OCI-LY7 (cell line): ENCODE data around the gene KRTAP5-2. TPM values are rescaled to one million over a fixed set of nuclear protein-coding genes. Genes with fewer than 3 reads are reported as not detected.

Source experiments
- BruUV-seq: library from RNA; stranded (reverse); fragments of 400-500 nt; replicated peaks from 2 replicates; lab custom pipeline; 2021; lab: Mats Ljungman, UMichigan
- CTCF ChIA-PET: fragments of 300-600 bp; sonication (Branson Sonifier 250); formaldehyde crosslinking; loops from one replicate; lab custom pipeline; 2022; ENCODE audit warnings: antibody characterized with exemption; ENCODE audit not compliant: unreplicated experiment; lab: Charles Lee
- POLR2A ChIA-PET: fragments of 300-600 bp; sonication (Branson Sonifier 250); formaldehyde crosslinking; loops from one replicate; lab custom pipeline; 2022; ENCODE audit warnings: antibody characterized with exemption; lab: Charles Lee
- DNase-seq: peaks from one replicate; pipeline ENCODE4 v3.0.0-alpha.2; 2015; ENCODE audit warnings: low spot score
- H2AFZ ChIP-seq: fragments of 200-600 bp; sonication (generic), shearing (Covaris generic); 2 replicates; pipeline ENCODE4 v1.6.1; 2014; ENCODE audit warnings: mild to moderate bottlenecking, antibody characterized with exemption, low read length, moderate library complexity
- H3K27ac ChIP-seq: fragments of 200-600 bp; sonication (generic); 2 replicates; pipeline ENCODE4 v1.5.1; 2014; ENCODE audit warnings: mixed run types, low read depth, mild to moderate bottlenecking, moderate library complexity, low read length, inconsistent platforms; ENCODE audit not compliant: poor library complexity, severe bottlenecking
- H3K36me3 ChIP-seq: fragments of 200-600 bp; sonication (generic); 2 replicates; pipeline ENCODE4 v1.6.1; 2014; ENCODE audit warnings: mild to moderate bottlenecking, antibody characterized with exemption, low read length, moderate library complexity, mixed read lengths; ENCODE audit not compliant: insufficient read depth
- H3K4me1 ChIP-seq: fragments of 200-600 bp; sonication (generic); 2 replicates; pipeline ENCODE4 v1.5.1; 2014; ENCODE audit warnings: mild to moderate bottlenecking, low read length; ENCODE audit not compliant: insufficient read depth, poor library complexity, severe bottlenecking
- H3K4me2 ChIP-seq: fragments of 200-600 bp; sonication (generic); 2 replicates; pipeline ENCODE4 v1.6.1; 2014; ENCODE audit warnings: mild to moderate bottlenecking, low read length
- H3K4me3 ChIP-seq: fragments of 200-600 bp; sonication (generic); 2 replicates; pipeline ENCODE4 v1.5.1; 2014; ENCODE audit warnings: mild to moderate bottlenecking, low read depth, low read length; ENCODE audit not compliant: poor library complexity, severe bottlenecking
- H3K79me2 ChIP-seq: fragments of 200-600 bp; sonication (generic); 2 replicates; pipeline ENCODE4 v1.6.1; 2016; ENCODE audit warnings: low read depth, mild to moderate bottlenecking, low read length, moderate library complexity, mixed read lengths; ENCODE audit not compliant: insufficient read depth
- H3K9me2 ChIP-seq: fragments of 200-600 bp; sonication (generic); 2 replicates; pipeline ENCODE4 v1.6.1; 2016; ENCODE audit warnings: mild to moderate bottlenecking, low read length, mixed read lengths; ENCODE audit not compliant: insufficient read depth
- H3K9me3 ChIP-seq: fragments of 200-600 bp; sonication (generic); 2 replicates; pipeline ENCODE4 v1.6.1; 2014; ENCODE audit warnings: mild to moderate bottlenecking, mixed run types, low read length, mixed read lengths
- H4K20me1 ChIP-seq: fragments of 200-600 bp; sonication (generic); 2 replicates; pipeline ENCODE4 v1.6.1; 2014; ENCODE audit warnings: mild to moderate bottlenecking, antibody characterized with exemption, low read length, moderate library complexity, mixed read lengths; ENCODE audit not compliant: insufficient read depth
- EZH2phosphoT487 ChIP-seq: fragments of 200-600 bp; sonication (generic); IDR thresholded peaks from 2 replicates; pipeline ENCODE4 v1.6.1; 2018; ENCODE audit warnings: low read depth, borderline replicate concordance, mild to moderate bottlenecking, mixed run types, antibody characterized with exemption, low read length, moderate library complexity, mixed read lengths
- intact Hi-C: fragments of 100-400 bp; cut with micrococcal nuclease; formaldehyde crosslinking; loops from one replicate; pipeline ENCODE4 v1.10.0; 2022; ENCODE audit not compliant: unreplicated experiment
- total RNA-seq, 2 experiments: library from RNA; depleted of rRNA in 1 of 2; stranded (reverse); fragments of >200 nt in 1 of 2; shearing (Covaris generic) in 1 of 2; gene quantifications; 2 replicates each; pipeline ENCODE4 v1.2.3, GENCODE V29; 2014 to 2022
- TF ChIP-seq, protein P1 (sequence below): fragments of 200-600 bp; sonication (generic); conservative IDR thresholded peaks from 2 replicates; pipeline ENCODE4 v1.5.1; 2014; ENCODE audit warnings: mild to moderate bottlenecking, antibody characterized with exemption, low read length, moderate library complexity, mixed read lengths

Gene KRTAP5-2
- total RNA-seq, 2 experiments from 2014 or later = not detected

DNA sequence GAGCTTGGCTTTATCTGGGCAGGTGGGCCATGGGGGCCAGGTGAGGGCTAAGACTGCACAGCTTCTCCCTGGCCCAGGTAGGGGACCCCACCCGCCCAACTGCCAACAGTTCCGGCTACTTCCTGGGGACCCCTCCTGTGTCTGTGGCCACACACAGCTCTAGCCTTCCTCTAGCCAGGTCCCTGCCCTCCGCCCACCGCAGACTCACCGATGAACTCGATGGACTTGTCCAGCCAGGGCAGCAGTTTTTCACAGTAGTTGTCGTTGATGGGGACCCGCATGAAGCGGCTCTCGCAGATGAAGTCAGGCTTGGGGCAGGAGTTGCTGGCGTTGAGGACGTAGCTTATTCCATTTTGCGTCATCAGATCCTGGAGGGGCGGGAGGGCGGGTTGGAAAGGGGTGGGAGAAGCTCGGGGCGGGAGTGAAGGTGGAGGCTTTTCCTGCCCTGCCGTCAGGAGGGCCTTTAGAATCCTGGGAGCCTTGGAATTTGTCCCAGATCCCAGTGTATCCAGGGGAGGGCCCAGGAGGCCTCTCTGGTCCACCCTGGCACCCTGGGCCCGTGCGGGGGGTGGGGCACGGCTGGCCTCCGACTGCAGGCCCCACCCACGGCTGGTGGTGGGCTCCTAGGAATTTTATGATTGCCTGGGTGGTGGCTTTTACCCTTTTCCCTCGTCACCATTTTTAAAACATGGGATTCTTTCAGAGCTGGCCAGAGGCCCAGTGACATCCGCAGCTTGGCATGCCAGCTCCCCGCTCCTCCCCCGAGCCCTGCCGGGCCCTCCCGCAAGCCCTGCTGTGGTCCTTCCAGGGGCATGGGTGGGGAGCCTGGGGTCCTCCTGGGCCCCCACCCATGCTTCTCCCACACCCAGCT is 40.0 kb downstream of the KRTAP5-2 start:
- CTCF ChIA-PET = no interaction called here
- POLR2A ChIA-PET = interaction anchor here (0.6 kb wide), 2 partner anchors 20 to 37 kb away, joined by 4 read pairs; no protein-coding TSS in a partner anchor

GRCh38 chr11:1557051-1557884 is 40.8 kb downstream of the KRTAP5-2 start:
- DNase-seq = no peak
- Histone ChIP-seq H3K36me3 (no peaks in the 10 kb centered on the region), H2AFZ (no peak overlapping the region), H4K20me1 (no peaks in the 10 kb centered on the region), H3K79me2 (no peaks in the 10 kb centered on the region), H3K9me2 (no peaks in the 10 kb centered on the region), H3K4me2 (no peak overlapping the region), H3K9me3 (no peaks in the 10 kb centered on the region), H3K27ac (no peak overlapping the region), H3K4me3 (no peak overlapping the region), H3K4me1 (no peaks in the 10 kb centered on the region)
- intact Hi-C loops = no loop called here
- CTCF ChIA-PET = no interaction called here
- BruUV-seq = no TSS peak
- POLR2A ChIA-PET = interaction anchor here (0.6 kb wide), 2 partner anchors 19 to 36 kb away, joined by 4 read pairs; no protein-coding TSS in a partner anchor
- TF ChIP-seq, protein P1, sequence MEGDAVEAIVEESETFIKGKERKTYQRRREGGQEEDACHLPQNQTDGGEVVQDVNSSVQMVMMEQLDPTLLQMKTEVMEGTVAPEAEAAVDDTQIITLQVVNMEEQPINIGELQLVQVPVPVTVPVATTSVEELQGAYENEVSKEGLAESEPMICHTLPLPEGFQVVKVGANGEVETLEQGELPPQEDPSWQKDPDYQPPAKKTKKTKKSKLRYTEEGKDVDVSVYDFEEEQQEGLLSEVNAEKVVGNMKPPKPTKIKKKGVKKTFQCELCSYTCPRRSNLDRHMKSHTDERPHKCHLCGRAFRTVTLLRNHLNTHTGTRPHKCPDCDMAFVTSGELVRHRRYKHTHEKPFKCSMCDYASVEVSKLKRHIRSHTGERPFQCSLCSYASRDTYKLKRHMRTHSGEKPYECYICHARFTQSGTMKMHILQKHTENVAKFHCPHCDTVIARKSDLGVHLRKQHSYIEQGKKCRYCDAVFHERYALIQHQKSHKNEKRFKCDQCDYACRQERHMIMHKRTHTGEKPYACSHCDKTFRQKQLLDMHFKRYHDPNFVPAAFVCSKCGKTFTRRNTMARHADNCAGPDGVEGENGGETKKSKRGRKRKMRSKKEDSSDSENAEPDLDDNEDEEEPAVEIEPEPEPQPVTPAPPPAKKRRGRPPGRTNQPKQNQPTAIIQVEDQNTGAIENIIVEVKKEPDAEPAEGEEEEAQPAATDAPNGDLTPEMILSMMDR = no peak
- no peak for TF ChIP-seq EZH2phosphoT487

More for the DNA sequence above, 40.0 kb downstream of the KRTAP5-2 start:
- BruUV-seq = no TSS peak
- no peaks in the 10 kb centered on the region for H3K79me2 ChIP-seq
- no peak for DNase-seq
- no peak overlapping the region for H3K27ac ChIP-seq
- no peaks in the 10 kb centered on the region for H3K4me1 ChIP-seq
- no peaks in the 10 kb centered on the region for H3K9me2 ChIP-seq
- TF ChIP-seq EZH2phosphoT487 = no peak
- TF ChIP-seq, protein P1 = no peak
- H3K9me3 ChIP-seq = no peaks in the 10 kb centered on the region
- no peaks in the 10 kb centered on the region for H4K20me1 ChIP-seq
- intact Hi-C loops = no loop called here
- no peak overlapping the region for H3K4me2 ChIP-seq
- no peaks in the 10 kb centered on the region for H3K36me3 ChIP-seq
- H2AFZ ChIP-seq = no peak overlapping the region
- no peak overlapping the region for H3K4me3 ChIP-seq
